Neural cell (in vitro differentiated cells): ENCODE results near the gene PRAME. TPM values are rescaled to one million over a fixed set of nuclear protein-coding genes. Genes with fewer than 3 reads are reported as not detected.

Experiments used
- H2AFZ ChIP-seq: fragments of 200-600, 300-800 bp; sonication (generic), shearing (Covaris generic); 2 replicates; pipeline ENCODE4 v1.6.0; 2014; ENCODE audit warnings: low read depth, mild to moderate bottlenecking, antibody characterized with exemption, low read length, moderate library complexity
- H3F3A ChIP-seq: fragments of 200-600 bp; shearing (Covaris generic); 2 replicates; pipeline ENCODE4 v1.6.1; 2016; ENCODE audit warnings: mild to moderate bottlenecking, moderate library complexity, mixed read lengths, antibody characterized with exemption, low read length; ENCODE audit not compliant: insufficient read depth, poor library complexity, severe bottlenecking
- H3K27ac ChIP-seq: fragments of 200-600, 300-800 bp; sonication (generic), shearing (Covaris generic); 2 replicates; pipeline ENCODE4 v1.5.1; 2014; ENCODE audit warnings: mild to moderate bottlenecking, low read length, moderate library complexity
- H3K27me3 ChIP-seq: fragments of 300-800, 200-600 bp; sonication (generic), shearing (Covaris generic); 2 replicates; pipeline ENCODE4 v1.6.0; 2014; ENCODE audit warnings: mild to moderate bottlenecking, low read depth, low read length, moderate library complexity; ENCODE audit not compliant: insufficient read depth
- H3K36me3 ChIP-seq: fragments of 300-800, 200-600 bp; sonication (generic), shearing (Covaris generic); 2 replicates; pipeline ENCODE4 v1.5.1; 2014; ENCODE audit warnings: mild to moderate bottlenecking, antibody characterized with exemption, low read length, moderate library complexity; ENCODE audit not compliant: insufficient read depth
- H3K4me2 ChIP-seq: fragments of 300-800, 200-600 bp; sonication (generic), shearing (Covaris generic); 2 replicates; pipeline ENCODE4 v1.6.0; 2014; ENCODE audit warnings: mild to moderate bottlenecking, low read length
- H3K4me3 ChIP-seq: fragments of 300-800, 200-600 bp; sonication (generic), shearing (Covaris generic); 2 replicates; pipeline ENCODE4 v1.5.1; 2014; ENCODE audit warnings: mild to moderate bottlenecking, low read length, moderate library complexity
- H3K79me2 ChIP-seq: fragments of 200-600 bp; shearing (Covaris generic); replicated peaks from 2 replicates; pipeline ENCODE4 v1.6.0; 2014; ENCODE audit warnings: mild to moderate bottlenecking, low read length, moderate library complexity; ENCODE audit not compliant: insufficient read depth
- H3K9ac ChIP-seq: fragments of 300-800, 200-600 bp; sonication (generic), shearing (Covaris generic); 2 replicates; pipeline ENCODE4 v1.6.1; 2016; ENCODE audit warnings: mild to moderate bottlenecking, low read length, mixed read lengths
- H3K9me2 ChIP-seq: fragments of 200-600 bp; shearing (Covaris generic); 2 replicates; pipeline ENCODE4 v1.6.1; 2016; ENCODE audit warnings: mild to moderate bottlenecking, low read length, mixed read lengths; ENCODE audit not compliant: insufficient read depth
- H3K9me3 ChIP-seq: fragments of 200-600, 300-800 bp; sonication (generic), shearing (Covaris generic); 2 replicates; pipeline ENCODE4 v1.6.1; 2016; ENCODE audit warnings: mild to moderate bottlenecking, mixed run types, low read length, moderate library complexity, mixed read lengths
- H4K20me1 ChIP-seq: fragments of 200-600 bp; shearing (Covaris generic); 2 replicates; pipeline ENCODE4 v1.6.1; 2016; ENCODE audit warnings: mild to moderate bottlenecking, mixed run types; ENCODE audit not compliant: insufficient read depth
- EP300 ChIP-seq: fragments of 450-650 bp; conservative IDR thresholded peaks from 2 replicates; pipeline ENCODE4 v1.6.1; 2014; ENCODE audit warnings: antibody characterized with exemption, mild to moderate bottlenecking, moderate library complexity; ENCODE audit not compliant: poor library complexity, severe bottlenecking
- EZH2 ChIP-seq: fragments of 200-600, 300-800 bp; shearing (Covaris generic), sonication (generic); IDR thresholded peaks from 2 replicates; pipeline ENCODE4 v1.6.1; 2014; ENCODE audit warnings: antibody characterized with exemption, low read length, borderline replicate concordance, mild to moderate bottlenecking; ENCODE audit not compliant: insufficient read depth, poor library complexity, severe bottlenecking
- POLR2AphosphoS5 ChIP-seq: IDR thresholded peaks from 2 replicates; pipeline ENCODE4 v1.6.1; 2012
- RAD21 ChIP-seq: fragments of 450-650 bp; conservative IDR thresholded peaks from 2 replicates; pipeline ENCODE4 v1.6.1; 2014; ENCODE audit warnings: antibody characterized with exemption, mild to moderate bottlenecking, moderate library complexity
- SMC3 ChIP-seq: fragments of 450-650 bp; conservative IDR thresholded peaks from 2 replicates; pipeline ENCODE4 v1.6.1; 2014; ENCODE audit warnings: antibody characterized with exemption, mild to moderate bottlenecking, moderate library complexity; ENCODE audit not compliant: poor library complexity
- TAF1 ChIP-seq: IDR thresholded peaks from 2 replicates; pipeline ENCODE4 v1.6.1; 2012; ENCODE audit warnings: low read depth
- polyA plus RNA-seq: library from polyadenylated mRNA; depleted of rRNA; stranded (reverse); fragments of >200 nt; gene quantifications from 2 replicates; pipeline ENCODE4 v1.2.3, GENCODE V29; 2014
- TF ChIP-seq, protein P1 (sequence below): IDR thresholded peaks from 2 replicates; pipeline ENCODE4 v1.6.1; 2012; ENCODE audit warnings: borderline replicate concordance

The PRAME gene
- polyA plus RNA-seq, 1 donor from 2014 or later: not detected

DNA sequence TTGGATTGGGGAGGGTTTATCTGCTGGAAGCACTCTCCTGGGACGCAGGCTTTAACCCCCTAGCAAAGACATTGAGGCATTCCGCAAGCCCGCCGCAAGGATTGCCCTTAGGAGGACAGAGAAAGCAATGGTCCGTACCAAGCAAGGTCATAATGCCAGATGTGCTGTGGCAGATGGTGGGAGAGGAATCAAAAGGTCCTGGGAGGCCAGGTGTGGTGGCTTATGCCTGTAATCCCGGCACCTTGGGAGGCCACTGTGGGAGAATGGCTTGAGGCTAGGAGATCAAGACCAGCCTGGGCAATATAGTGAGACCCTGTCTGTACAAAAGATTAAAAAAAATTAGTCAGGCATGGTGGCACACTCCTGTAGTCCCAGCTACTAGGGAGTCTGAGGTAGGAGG, 12.4 kb upstream of the PRAME start:
- H3K27me3 ChIP-seq: no peaks in the 10 kb centered on the region

DNA sequence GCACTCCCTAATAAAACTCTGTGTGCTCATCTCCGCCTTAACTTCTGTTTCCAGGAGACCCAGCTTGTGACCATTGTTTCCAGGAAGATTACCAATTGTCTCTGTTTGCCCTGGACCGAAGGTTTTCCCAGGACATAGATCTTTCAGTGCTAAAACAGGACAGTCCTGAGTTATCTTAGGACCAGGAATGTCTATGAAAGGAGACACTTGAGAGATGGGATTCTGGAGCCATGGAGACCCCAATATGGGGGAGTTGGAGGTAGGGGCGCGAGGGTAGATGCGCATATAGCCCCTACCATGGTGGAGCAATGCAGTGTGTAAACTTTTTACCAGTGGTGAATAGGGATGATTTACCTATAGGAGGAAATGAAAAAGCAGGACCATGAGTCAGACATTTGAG, 10.2 kb upstream of the PRAME start:
- H3K27me3 ChIP-seq: no peaks in the 10 kb centered on the region
- no peak overlapping the region for H3K27ac ChIP-seq
- no peak overlapping the region for H3K4me2 ChIP-seq
- no peaks in the 10 kb centered on the region for H3K9me2 ChIP-seq
- no peak overlapping the region for H2AFZ ChIP-seq
- no peaks in the 10 kb centered on the region for H3K79me2 ChIP-seq
- H3K9me3 ChIP-seq: no peaks in the 10 kb centered on the region
- no peaks in the 10 kb centered on the region for H4K20me1 ChIP-seq
- H3K4me3 ChIP-seq: no peak overlapping the region
- H3K36me3 ChIP-seq: no peaks in the 10 kb centered on the region
- no peaks in the 10 kb centered on the region for H3F3A ChIP-seq
- no peak for TF ChIP-seq EZH2
- H3K9ac ChIP-seq: no peak overlapping the region

More for the DNA sequence above, 12.4 kb upstream of the PRAME start:
- Histone ChIP-seq H4K20me1 (no peaks in the 10 kb centered on the region), H3F3A (no peaks in the 10 kb centered on the region), H3K9me3 (no peaks in the 10 kb centered on the region), H2AFZ (no peak overlapping the region), H3K4me2 (no peak overlapping the region), H3K9ac (no peak overlapping the region), H3K36me3 (no peaks in the 10 kb centered on the region), H3K4me3 (no peak overlapping the region), H3K79me2 (no peaks in the 10 kb centered on the region), H3K9me2 (no peaks in the 10 kb centered on the region), H3K27ac (no peak overlapping the region)
- TF ChIP-seq POLR2AphosphoS5: no peak

DNA sequence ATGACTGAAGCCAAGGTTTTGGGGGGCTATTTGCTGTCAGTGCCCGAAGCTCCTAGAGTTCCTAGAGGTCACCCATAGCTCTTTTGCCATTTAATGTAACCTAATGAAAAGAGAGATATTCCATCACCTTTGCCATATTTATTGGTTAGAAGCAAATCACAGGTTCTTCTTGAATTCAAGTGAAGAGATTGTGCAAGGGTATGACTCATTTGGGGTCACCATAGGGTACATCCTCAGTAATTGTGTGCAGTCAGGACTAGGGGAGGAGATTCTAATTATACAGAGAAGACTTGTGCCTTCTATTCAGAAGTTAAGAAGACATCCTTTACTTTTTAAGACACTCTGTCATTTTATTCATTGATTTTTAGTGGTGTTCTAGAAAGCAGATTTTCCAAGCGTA, 6.9 kb upstream of the PRAME start:
- H3K4me3 ChIP-seq: no peak overlapping the region

More for the DNA sequence above, 6.9 kb upstream of the PRAME start:
- H3K9me2 ChIP-seq: no peaks in the 10 kb centered on the region
- H2AFZ ChIP-seq: no peak overlapping the region
- no peaks in the 10 kb centered on the region for H3K36me3 ChIP-seq
- no peak overlapping the region for H3K4me2 ChIP-seq
- no peaks in the 10 kb centered on the region for H3K27me3 ChIP-seq
- H3K27ac ChIP-seq: no peak overlapping the region
- no peaks in the 10 kb centered on the region for H4K20me1 ChIP-seq
- no peaks in the 10 kb centered on the region for H3K9me3 ChIP-seq
- TF ChIP-seq EZH2 (no peak), SMC3 (no peak), RAD21 (no peak), EP300 (no peak), TAF1 (no peak)
- TF ChIP-seq, protein P1, sequence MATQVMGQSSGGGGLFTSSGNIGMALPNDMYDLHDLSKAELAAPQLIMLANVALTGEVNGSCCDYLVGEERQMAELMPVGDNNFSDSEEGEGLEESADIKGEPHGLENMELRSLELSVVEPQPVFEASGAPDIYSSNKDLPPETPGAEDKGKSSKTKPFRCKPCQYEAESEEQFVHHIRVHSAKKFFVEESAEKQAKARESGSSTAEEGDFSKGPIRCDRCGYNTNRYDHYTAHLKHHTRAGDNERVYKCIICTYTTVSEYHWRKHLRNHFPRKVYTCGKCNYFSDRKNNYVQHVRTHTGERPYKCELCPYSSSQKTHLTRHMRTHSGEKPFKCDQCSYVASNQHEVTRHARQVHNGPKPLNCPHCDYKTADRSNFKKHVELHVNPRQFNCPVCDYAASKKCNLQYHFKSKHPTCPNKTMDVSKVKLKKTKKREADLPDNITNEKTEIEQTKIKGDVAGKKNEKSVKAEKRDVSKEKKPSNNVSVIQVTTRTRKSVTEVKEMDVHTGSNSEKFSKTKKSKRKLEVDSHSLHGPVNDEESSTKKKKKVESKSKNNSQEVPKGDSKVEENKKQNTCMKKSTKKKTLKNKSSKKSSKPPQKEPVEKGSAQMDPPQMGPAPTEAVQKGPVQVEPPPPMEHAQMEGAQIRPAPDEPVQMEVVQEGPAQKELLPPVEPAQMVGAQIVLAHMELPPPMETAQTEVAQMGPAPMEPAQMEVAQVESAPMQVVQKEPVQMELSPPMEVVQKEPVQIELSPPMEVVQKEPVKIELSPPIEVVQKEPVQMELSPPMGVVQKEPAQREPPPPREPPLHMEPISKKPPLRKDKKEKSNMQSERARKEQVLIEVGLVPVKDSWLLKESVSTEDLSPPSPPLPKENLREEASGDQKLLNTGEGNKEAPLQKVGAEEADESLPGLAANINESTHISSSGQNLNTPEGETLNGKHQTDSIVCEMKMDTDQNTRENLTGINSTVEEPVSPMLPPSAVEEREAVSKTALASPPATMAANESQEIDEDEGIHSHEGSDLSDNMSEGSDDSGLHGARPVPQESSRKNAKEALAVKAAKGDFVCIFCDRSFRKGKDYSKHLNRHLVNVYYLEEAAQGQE: no peak
- no peaks in the 10 kb centered on the region for H3F3A ChIP-seq
- H3K9ac ChIP-seq: no peak overlapping the region
- H3K79me2 ChIP-seq: no peaks in the 10 kb centered on the region
